ENCODE results near the gene CLIC3. TPM values are rescaled to one million over a fixed set of nuclear protein-coding genes. Genes with fewer than 3 reads are reported as not detected.

The CLIC3 gene
- total RNA-seq, 1 donor from 2014 or later: not detected

DNA sequence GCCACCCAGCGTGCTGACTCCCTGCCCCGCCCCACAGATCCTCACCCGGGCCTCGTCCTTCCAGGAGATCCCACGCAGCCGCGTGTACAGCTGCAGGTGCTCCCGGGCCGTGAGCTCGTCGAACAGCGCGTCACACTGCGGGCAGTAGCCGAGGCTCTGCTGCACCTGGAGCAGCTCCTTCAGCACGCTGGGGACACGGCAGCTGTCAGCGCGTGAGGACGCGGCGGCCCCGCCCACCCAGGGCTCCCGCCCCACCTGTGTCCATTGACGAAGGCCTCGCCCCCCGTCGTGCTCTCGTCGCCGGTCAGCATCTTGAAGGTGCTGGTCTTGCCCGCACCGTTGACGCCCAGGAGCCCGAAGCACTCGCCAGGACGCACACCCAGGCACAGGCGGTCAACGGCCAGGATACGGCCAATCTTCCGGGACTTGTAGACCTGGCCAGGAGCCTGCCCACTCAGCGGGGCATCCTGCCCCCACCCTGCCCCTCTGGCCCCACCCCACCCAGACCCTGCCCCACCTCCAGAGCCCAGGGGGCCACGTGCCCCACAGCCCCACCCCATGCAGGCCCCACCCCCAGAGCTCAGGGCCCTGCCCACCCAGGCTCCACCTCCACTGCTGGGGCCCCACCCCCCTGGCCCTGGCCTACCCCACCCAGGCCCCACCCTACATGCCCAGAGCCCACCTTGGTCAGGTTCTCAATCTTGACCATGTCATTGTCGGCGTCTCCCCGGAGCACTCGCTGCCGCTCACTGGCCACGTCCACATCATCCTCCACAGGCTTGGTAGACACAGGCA lies 13.8 kb upstream of the CLIC3 start:
- Mint-ChIP-seq H3K27ac (ENCODE audit: unreplicated experiment) (no peak overlapping the region), H3K4me3 (ENCODE audit: unreplicated experiment) (no peak overlapping the region), H3K9me3 (ENCODE audit: unreplicated experiment) (no peaks in the 10 kb centered on the region), H3K27me3 (ENCODE audit: unreplicated experiment) (peaks cover under 1% of the 10 kb centered on the region), H3K4me1 (ENCODE audit: unreplicated experiment) (no peaks in the 10 kb centered on the region), H3K36me3 (ENCODE audit: low read depth, unreplicated experiment) (no peaks in the 10 kb centered on the region)
- no peak for TF ChIP-seq CTCF (IDR thresholded peaks at IDR 0.05; ENCODE audit: unreplicated experiment)
- DNase-seq (ENCODE audit: low spot score): no peak

GRCh38 chr9:137009217-137009616 lies 12.8 kb upstream of the CLIC3 start:
- no peak for DNase-seq (ENCODE audit: low spot score)
- Mint-ChIP-seq H3K36me3 (ENCODE audit: low read depth, unreplicated experiment) (no peaks in the 10 kb centered on the region), H3K4me1 (ENCODE audit: unreplicated experiment) (no peaks in the 10 kb centered on the region), H3K4me3 (ENCODE audit: unreplicated experiment) (no peak overlapping the region), H3K27ac (ENCODE audit: unreplicated experiment) (no peak overlapping the region), H3K9me3 (ENCODE audit: unreplicated experiment) (peaks cover 5% of the 10 kb centered on the region), H3K27me3 (ENCODE audit: unreplicated experiment) (peaks cover 6% of the 10 kb centered on the region)
- no peak for TF ChIP-seq CTCF (IDR thresholded peaks at IDR 0.05; ENCODE audit: unreplicated experiment)

DNA sequence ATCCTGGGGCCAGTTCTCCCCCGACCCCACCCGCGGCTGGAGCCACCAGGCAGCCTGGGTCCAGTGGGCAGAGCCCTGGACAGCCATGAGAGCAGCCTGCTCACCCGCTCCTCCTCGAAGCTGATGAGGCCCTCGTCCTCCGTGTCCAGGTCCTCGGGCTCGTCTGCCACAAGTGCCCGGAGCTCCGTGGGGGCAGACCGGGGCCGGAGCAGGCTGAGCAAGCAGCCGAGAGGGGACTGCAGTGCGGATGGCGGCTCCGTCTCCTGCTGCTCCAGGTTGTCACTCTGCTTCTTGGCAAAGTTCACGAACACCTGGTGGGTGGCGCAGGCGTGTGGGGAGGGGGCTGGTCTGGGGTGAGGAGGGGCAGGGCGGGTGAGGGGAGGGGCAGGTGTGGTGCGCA lies 11.9 kb upstream of the CLIC3 start:
- peaks cover 7% of the 10 kb centered on the region for H3K27me3 Mint-ChIP-seq (ENCODE audit: unreplicated experiment)
- no peak for TF ChIP-seq CTCF (IDR thresholded peaks at IDR 0.05; ENCODE audit: unreplicated experiment)
- no peaks in the 10 kb centered on the region for H3K4me1 Mint-ChIP-seq (ENCODE audit: unreplicated experiment)
- H3K27ac Mint-ChIP-seq (ENCODE audit: unreplicated experiment): no peak overlapping the region
- peaks cover 5% of the 10 kb centered on the region for H3K9me3 Mint-ChIP-seq (ENCODE audit: unreplicated experiment)
- H3K36me3 Mint-ChIP-seq (ENCODE audit: low read depth, unreplicated experiment): no peaks in the 10 kb centered on the region
- no peak for DNase-seq (ENCODE audit: low spot score)
- no peak overlapping the region for H3K4me3 Mint-ChIP-seq (ENCODE audit: unreplicated experiment)

- no peak for TF ChIP-seq CTCF (IDR thresholded peaks at IDR 0.05; ENCODE audit: unreplicated experiment)
- Mint-ChIP-seq H3K27ac (ENCODE audit: unreplicated experiment) (no peak overlapping the region), H3K27me3 (ENCODE audit: unreplicated experiment) (peaks cover 7% of the 10 kb centered on the region), H3K36me3 (ENCODE audit: low read depth, unreplicated experiment) (no peaks in the 10 kb centered on the region), H3K9me3 (ENCODE audit: unreplicated experiment) (peaks cover 5% of the 10 kb centered on the region), H3K4me1 (ENCODE audit: unreplicated experiment) (no peaks in the 10 kb centered on the region), H3K4me3 (ENCODE audit: unreplicated experiment) (no peak overlapping the region)
- DNase-seq (ENCODE audit: low spot score): no peak
Measured at GRCh38 chr9:137007816-137008270, 11.5 kb upstream of the CLIC3 start.

GRCh38 chr9:137007108-137007815 lies 10.9 kb upstream of the CLIC3 start:
- H3K4me3 Mint-ChIP-seq (ENCODE audit: unreplicated experiment): no peak overlapping the region
- no peak for TF ChIP-seq CTCF (IDR thresholded peaks at IDR 0.05; ENCODE audit: unreplicated experiment)
- no peak for DNase-seq (ENCODE audit: low spot score)
- H3K27ac Mint-ChIP-seq (ENCODE audit: unreplicated experiment): no peak overlapping the region
- H3K9me3 Mint-ChIP-seq (ENCODE audit: unreplicated experiment): peaks cover 5% of the 10 kb centered on the region
- peaks cover 7% of the 10 kb centered on the region for H3K27me3 Mint-ChIP-seq (ENCODE audit: unreplicated experiment)
- H3K4me1 Mint-ChIP-seq (ENCODE audit: unreplicated experiment): no peaks in the 10 kb centered on the region
- H3K36me3 Mint-ChIP-seq (ENCODE audit: low read depth, unreplicated experiment): no peaks in the 10 kb centered on the region
